Osteoblast (primary cell): Measurements from ENCODE around the gene SF3B5. TPM values are rescaled to one million over a fixed set of nuclear protein-coding genes. Genes with fewer than 3 reads are reported as not detected.

Experiments
- DNase-seq: peaks from one replicate; pipeline ENCODE4 v3.0.0; 2011; ENCODE audit warnings: low spot score, mixed read lengths; ENCODE audit not compliant: insufficient read length; ENCODE audit errors: missing footprints
- H2AFZ ChIP-seq: 2 replicates; pipeline ENCODE4 v1.6.0; 2011; ENCODE audit warnings: mild to moderate bottlenecking, low read length
- H3K27ac ChIP-seq: 2 replicates; pipeline ENCODE4 v1.5.1; 2011; ENCODE audit warnings: mild to moderate bottlenecking, low read depth, low read length, moderate library complexity
- H3K27me3 ChIP-seq: 2 replicates; pipeline ENCODE4 v1.6.0; 2012; ENCODE audit warnings: mild to moderate bottlenecking, control low read depth, inconsistent platforms, low read length, moderate library complexity; ENCODE audit not compliant: insufficient read depth
- H3K36me3 ChIP-seq: 2 replicates; pipeline ENCODE4 v1.5.1; 2011; ENCODE audit warnings: mild to moderate bottlenecking, low read length, control low read depth, moderate library complexity; ENCODE audit not compliant: insufficient read depth
- H3K4me1 ChIP-seq: 2 replicates; pipeline ENCODE4 v1.5.1; 2011; ENCODE audit warnings: mild to moderate bottlenecking, low read length, control low read depth, moderate library complexity; ENCODE audit not compliant: insufficient read depth
- H3K4me2 ChIP-seq: 2 replicates; pipeline ENCODE4 v1.6.0; 2011; ENCODE audit warnings: mild to moderate bottlenecking, low read length; ENCODE audit not compliant: insufficient read depth
- H3K4me3 ChIP-seq: fragments of 200-600 bp; sonication (generic); 3 replicates; pipeline ENCODE4 v1.5.1; 2012; ENCODE audit warnings: mild to moderate bottlenecking, low read length, inconsistent platforms; ENCODE audit not compliant: insufficient read depth
- H3K79me2 ChIP-seq: 2 replicates; pipeline ENCODE4 v1.6.0; 2012; ENCODE audit warnings: mild to moderate bottlenecking, low read length, control low read depth, inconsistent platforms; ENCODE audit not compliant: insufficient read depth
- H3K9me3 ChIP-seq: 2 replicates; pipeline ENCODE4 v1.5.1; 2011; ENCODE audit warnings: low read depth, low read length, control low read depth
- H4K20me1 ChIP-seq: 2 replicates; pipeline ENCODE4 v1.6.0; 2012; ENCODE audit warnings: mild to moderate bottlenecking, low read length, control low read depth; ENCODE audit not compliant: insufficient read depth
- CTCF ChIP-seq: IDR thresholded peaks from 2 replicates; pipeline ENCODE4 v1.5.1; 2011; ENCODE audit warnings: mild to moderate bottlenecking, low read depth, low read length, moderate library complexity; ENCODE audit errors: extremely low read depth
- total RNA-seq: library from RNA; depleted of rRNA; stranded (reverse); fragments of >200 nt; gene quantifications from 2 replicates; pipeline ENCODE4 v1.2.3, GENCODE V29; 2012

Gene SF3B5
- total RNA-seq, 1 donor: 78.9 TPM

- Histone ChIP-seq H3K27me3 (no peaks in the 10 kb centered on the region), H4K20me1 (no peaks in the 10 kb centered on the region), H3K27ac (no peak overlapping the region), H3K4me2 (no peak overlapping the region), H3K4me3 (no peak overlapping the region), H3K79me2 (no peaks in the 10 kb centered on the region), H3K36me3 (no peaks in the 10 kb centered on the region), H3K4me1 (no peaks in the 10 kb centered on the region), H3K9me3 (no peaks in the 10 kb centered on the region), H2AFZ (no peak overlapping the region)
- no peak for TF ChIP-seq CTCF
- DNase-seq: peak; percentile 26
Observed at GRCh38 chr6:144123421-144123820, 28.0 kb upstream of the SF3B5 start.

DNA sequence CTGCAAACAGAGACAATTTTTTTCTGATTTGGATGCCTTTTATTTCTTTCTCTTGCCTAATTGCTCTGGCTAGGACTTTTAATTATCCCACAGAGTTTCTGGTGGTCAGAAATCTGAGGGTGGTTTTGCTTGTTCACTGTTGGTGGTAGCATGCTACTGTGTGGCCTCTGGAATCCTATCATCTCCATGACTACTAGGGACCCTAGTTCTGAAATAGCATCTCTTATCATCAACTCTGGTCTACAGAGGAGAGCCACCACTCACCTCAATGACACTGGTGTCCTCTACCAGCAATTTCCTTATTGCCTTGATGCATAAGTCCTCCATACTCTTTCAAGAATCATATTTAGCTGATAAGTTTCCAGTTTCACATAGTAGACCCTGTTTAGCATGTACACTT lies 27.5 kb upstream of the SF3B5 start:
- Histone ChIP-seq H3K36me3 (no peaks in the 10 kb centered on the region), H3K4me3 (no peak overlapping the region), H4K20me1 (no peaks in the 10 kb centered on the region), H3K27me3 (no peaks in the 10 kb centered on the region), H3K4me1 (no peaks in the 10 kb centered on the region), H2AFZ (no peak overlapping the region), H3K4me2 (no peak overlapping the region), H3K79me2 (no peaks in the 10 kb centered on the region), H3K27ac (no peak overlapping the region), H3K9me3 (no peaks in the 10 kb centered on the region)
- DNase-seq: no peak
- no peak for TF ChIP-seq CTCF

DNA sequence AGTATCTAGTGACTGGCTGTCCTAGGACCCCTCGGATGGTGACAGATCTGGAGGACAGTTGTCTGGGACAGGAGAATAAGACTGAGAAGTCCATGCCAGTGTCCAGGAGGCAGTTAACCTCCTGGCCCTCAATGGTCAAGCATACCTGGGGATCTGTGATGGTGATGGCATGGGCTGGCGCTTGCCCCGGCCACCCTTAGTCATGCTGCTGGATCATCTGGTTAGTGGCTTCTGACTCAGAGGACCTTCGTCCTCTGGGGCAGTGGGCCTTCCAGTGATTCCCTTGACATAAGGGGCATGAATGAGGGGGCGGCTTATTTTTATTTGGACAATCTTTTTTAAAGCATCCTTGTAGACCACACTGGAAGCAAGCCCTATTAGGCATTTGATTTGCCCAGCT lies 24.0 kb upstream of the SF3B5 start:
- H3K4me2 ChIP-seq: no peak overlapping the region
- no peaks in the 10 kb centered on the region for H3K36me3 ChIP-seq
- H3K4me1 ChIP-seq: no peaks in the 10 kb centered on the region
- no peak for DNase-seq
- no peak for TF ChIP-seq CTCF
- H2AFZ ChIP-seq: no peak overlapping the region
- H3K9me3 ChIP-seq: no peaks in the 10 kb centered on the region
- H3K4me3 ChIP-seq: no peak overlapping the region
- H3K27me3 ChIP-seq: no peaks in the 10 kb centered on the region
- no peak overlapping the region for H3K27ac ChIP-seq
- no peaks in the 10 kb centered on the region for H4K20me1 ChIP-seq
- no peaks in the 10 kb centered on the region for H3K79me2 ChIP-seq

GRCh38 chr6:144115219-144115618 lies 19.8 kb upstream of the SF3B5 start:
- DNase-seq: no peak
- no peak overlapping the region for H2AFZ ChIP-seq
- no peaks in the 10 kb centered on the region for H3K9me3 ChIP-seq
- H3K4me3 ChIP-seq: no peak overlapping the region
- no peaks in the 10 kb centered on the region for H4K20me1 ChIP-seq
- H3K4me1 ChIP-seq: no peaks in the 10 kb centered on the region
- H3K36me3 ChIP-seq: no peaks in the 10 kb centered on the region
- H3K4me2 ChIP-seq: no peak overlapping the region
- no peak overlapping the region for H3K27ac ChIP-seq
- no peaks in the 10 kb centered on the region for H3K27me3 ChIP-seq
- H3K79me2 ChIP-seq: no peaks in the 10 kb centered on the region
- no peak for TF ChIP-seq CTCF
